ENCODE measurements around the gene GLI2.

Gene GLI2

GRCh38 chr2:120760446-120761135 is 24.9 kb downstream of the GLI2 start:
- no peak for FAIRE-seq

GRCh38 chr2:120761164-120761861 is 25.6 kb downstream of the GLI2 start:
- no peak for FAIRE-seq

- no peak for FAIRE-seq
Observed at GRCh38 chr2:120761911-120762310, 26.2 kb downstream of the GLI2 start.

- FAIRE-seq, result no peak
Observed at GRCh38 chr2:120762341-120763061, 26.8 kb downstream of the GLI2 start.

- FAIRE-seq, result no peak
Observed at GRCh38 chr2:120763508-120763907, 27.8 kb downstream of the GLI2 start.

GRCh38 chr2:120763931-120764330 is 28.3 kb downstream of the GLI2 start:
- FAIRE-seq, result no peak

GRCh38 chr2:120764492-120764891 is 28.8 kb downstream of the GLI2 start:
- FAIRE-seq, result no peak

- FAIRE-seq, result no peak
Observed at GRCh38 chr2:120764991-120765677, 29.5 kb downstream of the GLI2 start.

GRCh38 chr2:120765678-120766469 is 30.2 kb downstream of the GLI2 start:
- FAIRE-seq, result no peak

GRCh38 chr2:120766470-120767351 is 31.0 kb downstream of the GLI2 start:
- FAIRE-seq, result no peak

GRCh38 chr2:120767486-120768005 is 31.9 kb downstream of the GLI2 start:
- FAIRE-seq, result no peak

GRCh38 chr2:120768112-120769048 is 32.7 kb downstream of the GLI2 start:
- FAIRE-seq, result no peak

GRCh38 chr2:120769076-120769786 is 33.6 kb downstream of the GLI2 start:
- no peak for FAIRE-seq

GRCh38 chr2:120769787-120770120 is 34.1 kb downstream of the GLI2 start:
- FAIRE-seq, result no peak

- no peak for FAIRE-seq
Observed at GRCh38 chr2:120770176-120770575, 34.5 kb downstream of the GLI2 start.

- no peak for FAIRE-seq
Observed at GRCh38 chr2:120770641-120771040, 35.0 kb downstream of the GLI2 start.

GRCh38 chr2:120771111-120771780 is 35.6 kb downstream of the GLI2 start:
- FAIRE-seq, result no peak

- no peak for FAIRE-seq
Observed at GRCh38 chr2:120771781-120772208, 36.1 kb downstream of the GLI2 start.

GRCh38 chr2:120772261-120772660 is 36.6 kb downstream of the GLI2 start:
- FAIRE-seq, result no peak
